ENCODE data around the gene F8.
A peak's percentile ranks its signal among the peaks of the same experiment; 100 is the strongest.

F8 gene

GRCh38 chrX:155022585-155022984 is at the start of gene F8:
Gene F8 (minus strand): TSS chrX:155022723. CDS start chrX:155022552, 171 bp downstream.
- DNase-seq (ENCODE audit: low read depth, low spot score), result no peak

- DNase-seq (ENCODE audit: low read depth, low spot score), result no peak
Measured at GRCh38 chrX:155071694-155072280, 49.3 kb upstream of the F8 start.

GRCh38 chrX:155070975-155071693 is 48.6 kb upstream of the F8 start, which contains the start of the genes BRCC3, CMC4 and MTCP1:
Gene BRCC3 (plus strand): TSS chrX:155071508. CDS start chrX:155071528, 20 bp downstream.
Gene CMC4 (minus strand): TSS chrX:155071136. CDS start chrX:155064023, 7,113 bp downstream.
Gene MTCP1 (minus strand): TSS chrX:155071136. CDS start chrX:155066010, 5,126 bp downstream.
- DNase-seq (ENCODE audit: low read depth, low spot score), result peak; percentile 44

GRCh38 chrX:155070663-155070974 is 48.1 kb upstream of the F8 start:
- DNase-seq (ENCODE audit: low read depth, low spot score), result no peak

- no peak for DNase-seq (ENCODE audit: low read depth, low spot score)
Measured at GRCh38 chrX:155070038-155070437, 47.5 kb upstream of the F8 start.

- no peak for DNase-seq (ENCODE audit: low read depth, low spot score)
Measured at GRCh38 chrX:155069414-155069813, 46.9 kb upstream of the F8 start.

- no peak for DNase-seq (ENCODE audit: low read depth, low spot score)
Measured at GRCh38 chrX:155068165-155068564, 45.6 kb upstream of the F8 start.

GRCh38 chrX:155065035-155065734 is 42.7 kb upstream of the F8 start:
- DNase-seq (ENCODE audit: low read depth, low spot score), result no peak

- no peak for DNase-seq (ENCODE audit: low read depth, low spot score)
Measured at GRCh38 chrX:155061760-155062159, 39.2 kb upstream of the F8 start.

GRCh38 chrX:155056877-155057792 is 34.6 kb upstream of the F8 start:
- DNase-seq (ENCODE audit: low read depth, low spot score), result peak; percentile 11

- no peak for DNase-seq (ENCODE audit: low read depth, low spot score)
Measured at GRCh38 chrX:155056471-155056870, 33.9 kb upstream of the F8 start.

- no peak for DNase-seq (ENCODE audit: low read depth, low spot score)
Measured at GRCh38 chrX:155055494-155055893, 33.0 kb upstream of the F8 start.

GRCh38 chrX:155054255-155054654 is 31.7 kb upstream of the F8 start:
- DNase-seq (ENCODE audit: low read depth, low spot score), result no peak

- DNase-seq (ENCODE audit: low read depth, low spot score), result no peak
Measured at GRCh38 chrX:155053656-155054055, 31.1 kb upstream of the F8 start.

GRCh38 chrX:155052738-155053498 is 30.4 kb upstream of the F8 start:
- no peak for DNase-seq (ENCODE audit: low read depth, low spot score)

GRCh38 chrX:155048977-155049619 is 26.6 kb upstream of the F8 start:
- DNase-seq (ENCODE audit: low read depth, low spot score), result no peak

- DNase-seq (ENCODE audit: low read depth, low spot score), result no peak
Measured at GRCh38 chrX:155046811-155047528, 24.4 kb upstream of the F8 start.

- no peak for DNase-seq (ENCODE audit: low read depth, low spot score)
Measured at GRCh38 chrX:155046129-155046810, 23.7 kb upstream of the F8 start.

- no peak for DNase-seq (ENCODE audit: low read depth, low spot score)
Measured at GRCh38 chrX:155035688-155036087, 13.2 kb upstream of the F8 start.
